Measurements from ENCODE around the gene MPPE1.

GRCh38 chr18:11891737-11892136, 16.4 kb downstream of the MPPE1 start:
- TF ChIP-seq CTCF (IDR thresholded peaks at IDR 0.05; ENCODE audit: insufficient read depth, low read depth, low read length) (no peak), EZH2 (IDR thresholded peaks at IDR 0.05; ENCODE audit: insufficient read depth, low read length) (no peak)

All from astrocyte (in vitro differentiated cells and primary cell).